GM19467 (cell line): ENCODE measurements around the gene CDHR3.
"Not testable (repeated sequence)": the region's sequence is repeated elsewhere in the genome, so short reads cannot be mapped to it uniquely, and the experiment has no call there.

Experiments
- ATAC-seq: cut with Tn5 transposase; IDR thresholded peaks from one replicate; pipeline ENCODE4 v1.9.1; 2021; ENCODE audit warnings: mild to moderate bottlenecking, moderate library complexity; ENCODE audit not compliant: unreplicated experiment

CDHR3 gene

DNA sequence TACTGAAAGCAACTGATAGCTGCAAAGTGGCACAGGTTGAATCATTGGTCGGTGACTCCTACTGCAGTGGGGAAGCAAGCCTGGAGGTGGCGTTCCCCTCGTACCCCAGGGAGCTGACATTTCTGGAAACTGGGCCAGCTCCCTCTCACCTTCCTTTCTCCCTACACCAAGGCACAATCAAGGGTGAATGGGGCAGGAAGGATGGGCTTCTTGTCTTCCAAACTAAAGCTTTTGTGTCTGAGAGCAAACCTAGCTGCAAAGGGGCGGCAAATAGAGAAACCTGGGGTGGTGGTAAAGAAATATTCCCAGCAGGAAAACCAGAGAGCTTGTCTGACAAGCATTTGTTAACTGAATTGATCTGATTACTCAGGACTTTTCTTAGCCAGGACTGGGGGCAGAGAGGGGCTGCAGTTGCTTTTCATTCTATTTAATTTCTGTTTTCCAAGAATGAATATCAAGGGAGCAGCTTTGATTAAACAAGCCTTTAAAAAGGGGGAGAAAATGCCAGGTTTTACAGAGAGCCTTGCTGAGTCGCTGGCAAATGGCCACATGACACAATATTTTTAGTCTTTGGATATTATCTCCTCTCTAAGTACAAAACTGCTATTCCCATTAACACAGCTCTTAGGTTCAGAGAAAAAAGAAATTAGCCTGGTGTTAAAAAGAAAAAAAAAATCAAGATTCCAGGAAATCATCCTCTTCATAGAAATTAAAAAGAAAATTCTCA lies 27.8 kb downstream of the CDHR3 start:
- no peak for ATAC-seq

DNA sequence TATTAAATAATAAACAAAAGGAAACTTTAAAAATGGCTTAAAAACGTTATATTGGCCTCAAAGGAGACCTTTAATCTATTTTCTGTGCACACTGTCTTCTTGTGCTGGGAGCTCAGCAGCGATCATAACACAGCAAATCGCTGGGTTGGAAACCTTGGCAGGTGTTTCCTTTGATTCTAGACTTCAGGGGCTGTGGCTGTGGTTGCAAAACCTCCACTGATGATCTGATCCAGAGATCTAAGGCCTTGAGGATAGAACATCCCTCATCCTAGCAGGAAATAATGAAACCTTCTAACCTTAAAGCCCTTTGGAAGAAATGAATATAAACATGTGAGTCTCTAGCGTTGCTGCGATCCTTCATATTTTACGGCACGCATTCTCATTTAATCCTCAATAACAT lies 29.8 kb downstream of the CDHR3 start:
- no peak for ATAC-seq

- no peak for ATAC-seq
Observed at GRCh38 chr7:105996860-105997737, 34.0 kb downstream of the CDHR3 start.

DNA sequence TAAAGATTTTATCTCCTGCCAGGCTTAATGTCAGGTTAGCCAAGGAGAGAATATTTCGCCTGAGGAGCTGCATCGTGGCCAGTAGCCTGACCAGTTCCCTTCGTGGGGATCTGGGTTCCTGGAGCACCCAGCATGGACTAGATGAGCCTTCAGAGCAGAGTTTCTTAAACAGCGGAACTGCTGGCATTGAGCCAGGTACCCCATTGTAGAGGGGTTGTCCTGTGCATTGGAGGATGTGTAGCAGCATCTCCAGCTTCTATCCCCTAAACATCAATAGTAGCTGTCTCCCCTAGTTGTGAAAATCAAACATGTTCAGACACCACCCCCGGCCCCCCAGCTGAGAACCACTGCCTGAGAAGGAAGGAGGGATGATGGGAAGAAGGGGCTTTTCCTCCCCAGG lies 36.2 kb downstream of the CDHR3 start:
- ATAC-seq = no peak

- ATAC-seq = no peak
Observed at GRCh38 chr7:106001196-106001595, 38.1 kb downstream of the CDHR3 start.

- no peak for ATAC-seq
Observed at GRCh38 chr7:106001886-106002285, 38.8 kb downstream of the CDHR3 start.

DNA sequence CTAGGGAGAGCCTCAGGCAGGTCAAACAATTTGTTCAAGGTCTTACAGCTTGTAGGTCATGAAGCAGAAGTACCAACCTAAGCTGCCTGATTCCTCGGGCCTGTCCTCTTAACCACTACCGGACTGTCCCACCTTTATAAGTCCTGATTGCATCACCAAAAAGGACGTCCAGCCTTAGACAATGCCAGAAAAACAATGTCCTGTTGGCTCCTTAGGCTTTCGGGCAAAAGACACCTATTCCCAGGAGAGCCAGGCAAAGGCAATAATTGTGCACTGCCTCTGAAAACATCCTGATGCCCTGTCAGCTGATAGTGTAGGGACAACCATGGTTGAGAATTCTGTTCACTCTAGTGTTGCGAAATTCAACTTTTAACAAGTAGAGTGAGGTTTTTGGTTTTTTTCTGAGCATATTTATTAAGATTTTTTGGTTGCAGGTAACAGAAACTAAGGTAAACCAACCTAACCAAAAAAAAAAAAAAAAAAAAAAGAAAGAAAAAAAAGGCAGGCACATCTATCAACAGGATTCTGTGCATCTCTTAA lies 40.5 kb downstream of the CDHR3 start:
- no peak for ATAC-seq

- ATAC-seq = no peak
Observed at GRCh38 chr7:106006906-106007305, 43.8 kb downstream of the CDHR3 start.

DNA sequence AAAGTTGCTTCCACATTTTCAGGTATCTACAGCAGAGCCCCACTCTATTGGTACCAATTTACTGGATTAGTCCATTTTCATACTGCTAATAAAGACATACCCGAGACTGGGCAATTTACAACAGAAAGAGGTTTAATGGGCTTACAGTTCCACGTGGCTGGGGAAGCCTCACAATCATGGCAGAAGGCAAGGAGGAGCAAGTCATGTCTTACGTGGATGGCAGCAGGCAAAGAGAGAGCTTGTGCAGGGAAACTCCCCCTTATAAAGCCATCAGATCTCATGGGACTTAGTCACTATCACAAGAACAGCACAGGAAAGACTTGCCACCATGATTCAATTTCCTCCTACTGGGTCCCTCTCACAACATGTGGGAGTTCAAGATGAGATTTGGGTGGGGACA lies 44.7 kb downstream of the CDHR3 start:
- ATAC-seq = not testable (repeated sequence)

- peak; percentile 92 for ATAC-seq
Observed at GRCh38 chr7:106009503-106010226, 46.6 kb downstream of the CDHR3 start.

DNA sequence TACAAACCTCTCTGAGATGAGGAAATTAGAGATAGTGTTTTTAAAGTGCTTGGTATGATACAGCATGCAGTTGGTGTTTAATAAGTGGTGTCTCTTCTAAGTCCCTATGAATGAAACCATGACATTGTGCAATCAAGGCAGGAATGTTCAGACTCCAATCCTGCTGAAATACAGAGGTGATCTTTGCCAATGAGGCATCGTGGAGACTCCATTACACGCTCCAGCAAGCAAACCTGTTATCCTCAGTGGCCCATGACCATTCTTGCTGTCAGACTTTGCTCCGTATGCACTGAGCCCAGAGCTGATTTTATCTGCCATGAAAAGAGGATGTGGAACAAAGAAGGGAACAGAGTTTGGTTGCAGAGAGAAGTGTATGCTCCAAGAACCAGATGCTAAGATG lies 47.3 kb downstream of the CDHR3 start:
- no peak for ATAC-seq

- ATAC-seq = no peak
Observed at GRCh38 chr7:106010866-106011265, 47.8 kb downstream of the CDHR3 start.

GRCh38 chr7:106012184-106012583 lies 49.1 kb downstream of the CDHR3 start:
- no peak for ATAC-seq

DNA sequence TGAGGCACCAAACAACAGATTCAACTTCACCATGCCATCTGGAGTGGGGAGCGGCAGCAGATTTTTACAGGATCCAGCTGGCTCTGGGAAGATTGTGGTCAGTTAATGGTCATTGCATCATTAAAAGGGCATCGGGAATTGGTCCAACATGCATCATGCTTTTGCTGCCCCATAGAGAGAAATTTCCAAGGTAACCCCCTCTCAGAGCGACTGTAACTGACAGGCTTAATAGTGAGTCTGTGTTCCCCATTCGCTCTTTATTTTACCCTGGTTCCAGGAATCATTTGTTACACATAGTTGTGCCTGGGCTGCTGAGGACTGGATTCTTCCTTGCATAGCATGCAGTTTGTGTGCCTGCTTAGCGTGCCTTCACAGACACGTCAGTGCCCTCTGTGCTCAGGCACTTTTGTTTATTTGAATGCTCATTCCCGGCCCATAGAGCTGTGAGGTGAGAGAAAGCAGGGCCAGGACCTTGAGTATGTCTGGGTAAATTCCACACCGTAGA lies 49.9 kb downstream of the CDHR3 start:
- ATAC-seq = no peak

DNA sequence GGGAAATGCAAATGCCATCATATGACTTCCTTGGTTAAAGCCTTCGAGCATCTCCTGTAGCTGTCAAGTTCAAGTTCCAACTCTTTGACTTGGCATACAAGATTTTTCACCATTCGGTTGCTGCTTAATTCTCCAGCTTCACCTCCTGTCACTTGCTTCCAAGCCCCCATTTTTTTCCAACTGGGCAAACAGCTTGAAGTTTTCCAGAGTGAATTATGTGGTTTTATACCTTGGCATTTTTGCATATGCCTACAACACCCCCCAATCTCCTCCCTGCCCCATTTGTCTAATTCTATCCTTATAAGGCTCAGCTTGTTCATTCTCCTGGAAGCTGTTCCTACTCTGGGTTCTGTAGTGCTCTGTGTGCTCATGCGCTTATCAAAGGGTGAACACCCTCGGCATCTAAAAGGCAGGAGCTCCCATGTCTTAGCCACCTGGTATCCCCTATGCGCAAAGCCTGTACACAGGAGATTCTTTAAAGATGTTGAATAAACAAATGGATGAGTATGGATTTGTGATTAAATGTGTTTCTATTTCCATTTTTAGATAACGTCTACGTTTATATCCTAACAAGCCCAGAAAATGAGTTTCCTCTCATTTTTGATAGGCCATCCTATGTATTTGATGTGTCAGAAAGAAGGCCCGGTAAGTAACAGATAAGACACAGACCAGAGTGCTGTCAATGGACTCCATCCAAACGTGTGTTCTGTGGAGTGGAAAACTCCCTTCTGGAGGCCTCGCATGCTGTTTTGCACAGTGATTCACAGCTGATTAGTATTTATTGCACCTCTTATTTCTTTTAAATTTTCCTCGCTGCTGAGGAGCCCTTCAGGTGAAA lies 52.5 kb downstream of the CDHR3 start:
- no peak for ATAC-seq

GRCh38 chr7:106016331-106016730 lies 53.3 kb downstream of the CDHR3 start:
- no peak for ATAC-seq

GRCh38 chr7:106017657-106018056 lies 54.6 kb downstream of the CDHR3 start:
- ATAC-seq = no peak

GRCh38 chr7:106018566-106019469 lies 55.8 kb downstream of the CDHR3 start:
- no peak for ATAC-seq

DNA sequence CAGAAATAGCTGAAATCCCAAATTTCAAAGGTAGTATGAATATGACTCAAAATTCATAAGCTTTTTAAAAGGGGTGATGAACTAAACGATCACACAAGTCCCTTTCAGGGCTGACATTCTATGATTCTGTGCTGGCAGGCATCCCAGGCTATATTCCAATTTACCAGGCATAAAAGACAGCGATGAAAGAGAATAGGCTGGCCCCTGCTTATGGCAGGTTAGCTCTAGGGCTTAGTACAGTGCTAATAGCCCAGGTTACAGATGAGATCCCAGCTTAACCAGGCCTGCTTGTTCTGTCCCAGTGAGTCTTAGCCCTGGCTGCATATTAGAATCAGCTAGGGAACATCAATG lies 56.4 kb downstream of the CDHR3 start:
- no peak for ATAC-seq
